PFSK-1 (cell line): ENCODE measurements around the gene ST7L.

Source experiments
- FOXP2 ChIP-seq: optimal IDR thresholded peaks from 2 replicates; pipeline ENCODE3; 2011; ENCODE audit warnings: borderline replicate concordance, control low read depth, inconsistent platforms; ENCODE audit not compliant: insufficient read depth; ENCODE audit errors: extremely low read length, extremely low read depth
- POLR2AphosphoS5 ChIP-seq: IDR thresholded peaks from 2 replicates; pipeline ENCODE4 v1.6.1; 2012; ENCODE audit warnings: low read depth, mild to moderate bottlenecking, control low read depth, low read length, moderate library complexity
- SIN3A ChIP-seq: IDR thresholded peaks from 2 replicates; pipeline ENCODE4 v1.6.1; 2012; ENCODE audit warnings: mild to moderate bottlenecking, low read length, moderate library complexity, borderline replicate concordance; ENCODE audit not compliant: insufficient read depth
- TAF1 ChIP-seq: IDR thresholded peaks from 2 replicates; pipeline ENCODE4 v1.6.1; 2012; ENCODE audit warnings: low read length, control low read depth, borderline replicate concordance; ENCODE audit not compliant: insufficient read depth
- TF ChIP-seq, protein P1 (sequence below), 2 experiments: IDR thresholded peaks; 2 replicates each; pipeline versions ENCODE4 v1.6.1 to v1.8.0; 2011 to 2012; ENCODE audit warnings: low read depth in 2 of 2, low read length in 2 of 2, control low read depth in 1 of 2, inconsistent platforms in 1 of 2, mild to moderate bottlenecking in 1 of 2, moderate library complexity in 1 of 2; ENCODE audit not compliant: insufficient read depth in 1 of 2

DNA sequence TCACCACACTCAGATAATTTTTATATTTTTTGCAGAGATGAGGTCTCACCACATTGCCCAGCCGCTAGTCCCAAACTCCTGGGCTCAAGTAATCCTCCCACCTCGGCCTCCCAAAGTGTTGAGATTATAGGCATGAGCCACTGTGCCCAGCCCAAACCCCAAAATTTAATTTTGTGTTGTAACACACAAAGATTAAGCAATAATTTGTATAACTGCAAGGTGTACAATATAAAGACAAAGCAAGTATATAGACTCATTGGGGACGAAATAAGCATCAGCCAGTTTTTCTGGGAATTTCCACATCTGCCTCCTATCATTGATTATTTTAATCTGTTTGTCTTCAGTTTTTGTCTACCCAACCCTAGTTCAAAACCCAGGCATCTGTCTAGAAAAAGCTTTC is 42.7 kb downstream of the ST7L start:
- TF ChIP-seq POLR2AphosphoS5 (no peak), SIN3A (no peak), TAF1 (no peak), FOXP2 (no peak)
- TF ChIP-seq, protein P1, sequence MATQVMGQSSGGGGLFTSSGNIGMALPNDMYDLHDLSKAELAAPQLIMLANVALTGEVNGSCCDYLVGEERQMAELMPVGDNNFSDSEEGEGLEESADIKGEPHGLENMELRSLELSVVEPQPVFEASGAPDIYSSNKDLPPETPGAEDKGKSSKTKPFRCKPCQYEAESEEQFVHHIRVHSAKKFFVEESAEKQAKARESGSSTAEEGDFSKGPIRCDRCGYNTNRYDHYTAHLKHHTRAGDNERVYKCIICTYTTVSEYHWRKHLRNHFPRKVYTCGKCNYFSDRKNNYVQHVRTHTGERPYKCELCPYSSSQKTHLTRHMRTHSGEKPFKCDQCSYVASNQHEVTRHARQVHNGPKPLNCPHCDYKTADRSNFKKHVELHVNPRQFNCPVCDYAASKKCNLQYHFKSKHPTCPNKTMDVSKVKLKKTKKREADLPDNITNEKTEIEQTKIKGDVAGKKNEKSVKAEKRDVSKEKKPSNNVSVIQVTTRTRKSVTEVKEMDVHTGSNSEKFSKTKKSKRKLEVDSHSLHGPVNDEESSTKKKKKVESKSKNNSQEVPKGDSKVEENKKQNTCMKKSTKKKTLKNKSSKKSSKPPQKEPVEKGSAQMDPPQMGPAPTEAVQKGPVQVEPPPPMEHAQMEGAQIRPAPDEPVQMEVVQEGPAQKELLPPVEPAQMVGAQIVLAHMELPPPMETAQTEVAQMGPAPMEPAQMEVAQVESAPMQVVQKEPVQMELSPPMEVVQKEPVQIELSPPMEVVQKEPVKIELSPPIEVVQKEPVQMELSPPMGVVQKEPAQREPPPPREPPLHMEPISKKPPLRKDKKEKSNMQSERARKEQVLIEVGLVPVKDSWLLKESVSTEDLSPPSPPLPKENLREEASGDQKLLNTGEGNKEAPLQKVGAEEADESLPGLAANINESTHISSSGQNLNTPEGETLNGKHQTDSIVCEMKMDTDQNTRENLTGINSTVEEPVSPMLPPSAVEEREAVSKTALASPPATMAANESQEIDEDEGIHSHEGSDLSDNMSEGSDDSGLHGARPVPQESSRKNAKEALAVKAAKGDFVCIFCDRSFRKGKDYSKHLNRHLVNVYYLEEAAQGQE (IDR thresholded peaks at IDR 0.05; ENCODE audit: insufficient read depth in 1 of 2, low read depth in 2 of 2, low read length in 2 of 2), result no peak
